HFF-Myc (cell line): ENCODE data around the gene GAS2L3.

Source experiments
- DNase-seq: peaks from one replicate; pipeline ENCODE4 v3.0.0-alpha.2; 2011; ENCODE audit warnings: low read depth; ENCODE audit errors: extremely low read depth
- H3K4me3 ChIP-seq: replicated peaks from 2 replicates; pipeline ENCODE4 v1.5.1; 2011; ENCODE audit warnings: low read depth, mild to moderate bottlenecking, control low read depth, low read length
- TF ChIP-seq, protein P1 (sequence below): IDR thresholded peaks from 2 replicates; pipeline ENCODE4 v1.5.1; 2012; ENCODE audit warnings: mild to moderate bottlenecking, low read depth, low read length, control low read depth; ENCODE audit errors: missing control alignments

The GAS2L3 gene

DNA sequence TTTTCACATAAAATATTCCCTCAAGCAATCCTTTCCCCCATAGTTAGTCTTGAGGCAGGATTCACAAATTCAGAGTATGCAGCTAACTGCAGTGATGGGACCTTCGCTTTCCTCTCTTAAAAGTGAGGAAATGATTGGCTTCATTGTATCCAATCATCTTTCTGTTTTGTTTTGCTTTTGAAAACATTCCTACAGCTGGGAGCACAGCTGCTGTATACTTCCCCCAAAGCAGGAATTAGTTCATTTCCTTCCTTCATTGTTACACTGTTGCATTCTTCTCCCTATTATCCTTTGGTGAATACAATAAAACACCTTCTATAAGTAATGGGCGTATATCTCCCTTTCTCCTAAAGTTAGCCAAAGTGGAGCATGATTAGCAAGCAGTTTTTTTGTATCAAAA is 9.4 kb upstream of the GAS2L3 start:
- no peak for DNase-seq
- H3K4me3 ChIP-seq, result no peak overlapping the region
- TF ChIP-seq, protein P1, sequence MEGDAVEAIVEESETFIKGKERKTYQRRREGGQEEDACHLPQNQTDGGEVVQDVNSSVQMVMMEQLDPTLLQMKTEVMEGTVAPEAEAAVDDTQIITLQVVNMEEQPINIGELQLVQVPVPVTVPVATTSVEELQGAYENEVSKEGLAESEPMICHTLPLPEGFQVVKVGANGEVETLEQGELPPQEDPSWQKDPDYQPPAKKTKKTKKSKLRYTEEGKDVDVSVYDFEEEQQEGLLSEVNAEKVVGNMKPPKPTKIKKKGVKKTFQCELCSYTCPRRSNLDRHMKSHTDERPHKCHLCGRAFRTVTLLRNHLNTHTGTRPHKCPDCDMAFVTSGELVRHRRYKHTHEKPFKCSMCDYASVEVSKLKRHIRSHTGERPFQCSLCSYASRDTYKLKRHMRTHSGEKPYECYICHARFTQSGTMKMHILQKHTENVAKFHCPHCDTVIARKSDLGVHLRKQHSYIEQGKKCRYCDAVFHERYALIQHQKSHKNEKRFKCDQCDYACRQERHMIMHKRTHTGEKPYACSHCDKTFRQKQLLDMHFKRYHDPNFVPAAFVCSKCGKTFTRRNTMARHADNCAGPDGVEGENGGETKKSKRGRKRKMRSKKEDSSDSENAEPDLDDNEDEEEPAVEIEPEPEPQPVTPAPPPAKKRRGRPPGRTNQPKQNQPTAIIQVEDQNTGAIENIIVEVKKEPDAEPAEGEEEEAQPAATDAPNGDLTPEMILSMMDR, result no peak

DNA sequence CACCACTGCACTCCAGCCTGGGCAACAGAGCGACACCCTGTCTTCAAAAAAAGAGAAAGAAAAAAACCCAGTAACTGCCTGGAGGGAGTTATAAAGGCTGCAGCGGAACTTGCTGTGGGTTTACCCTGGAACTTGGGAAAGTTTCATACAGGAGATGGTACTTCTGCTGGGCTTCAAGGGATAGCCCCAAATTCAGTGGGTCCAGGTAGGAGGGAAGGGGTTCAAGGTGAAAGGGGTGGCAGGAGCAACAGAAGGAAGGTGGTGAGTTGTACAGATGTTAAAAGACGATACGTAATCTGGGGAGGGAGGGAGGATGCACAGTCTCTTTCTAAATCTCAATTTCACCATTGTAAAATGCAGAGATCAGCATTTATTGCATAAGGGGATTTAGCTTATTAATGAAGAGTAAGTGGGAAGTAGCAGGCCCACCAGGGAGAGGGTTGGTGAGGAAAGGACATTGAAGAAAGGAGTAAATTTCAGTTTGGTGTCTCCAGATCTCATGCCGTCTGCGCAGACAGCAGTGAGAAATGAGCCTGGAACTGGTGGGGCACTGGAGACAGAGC is 8.5 kb upstream of the GAS2L3 start:
- H3K4me3 ChIP-seq, result no peak overlapping the region
- no peak for DNase-seq
- TF ChIP-seq, protein P1, result no peak

DNA sequence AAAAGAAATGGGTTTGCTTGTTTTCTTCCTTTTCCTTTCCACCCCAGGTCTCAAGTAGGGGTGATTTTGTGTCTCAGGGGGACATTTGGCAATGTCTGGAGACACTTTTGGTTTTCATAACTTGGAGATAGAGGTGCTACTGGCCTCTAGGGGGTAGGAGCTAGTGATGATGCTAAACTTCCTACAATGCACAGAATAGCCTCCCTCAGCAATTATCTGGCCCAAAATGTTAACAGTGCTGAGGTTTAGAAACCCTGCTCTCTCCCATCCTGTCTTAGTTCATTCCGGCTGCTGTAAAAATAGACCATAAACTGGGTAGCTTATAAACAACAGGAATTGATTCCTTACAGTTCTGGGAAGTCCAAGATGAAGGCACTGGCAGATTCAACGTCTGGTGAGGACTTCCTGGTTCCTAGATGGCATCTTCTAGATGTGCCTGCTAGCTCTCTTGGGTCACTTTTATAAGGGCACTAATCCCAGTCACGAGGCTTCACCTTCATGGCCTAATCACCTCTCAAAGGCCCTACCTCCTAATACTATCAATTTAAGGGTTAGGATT is 7.4 kb upstream of the GAS2L3 start:
- DNase-seq, result no peak
- no peak overlapping the region for H3K4me3 ChIP-seq
- TF ChIP-seq, protein P1, result no peak

DNA sequence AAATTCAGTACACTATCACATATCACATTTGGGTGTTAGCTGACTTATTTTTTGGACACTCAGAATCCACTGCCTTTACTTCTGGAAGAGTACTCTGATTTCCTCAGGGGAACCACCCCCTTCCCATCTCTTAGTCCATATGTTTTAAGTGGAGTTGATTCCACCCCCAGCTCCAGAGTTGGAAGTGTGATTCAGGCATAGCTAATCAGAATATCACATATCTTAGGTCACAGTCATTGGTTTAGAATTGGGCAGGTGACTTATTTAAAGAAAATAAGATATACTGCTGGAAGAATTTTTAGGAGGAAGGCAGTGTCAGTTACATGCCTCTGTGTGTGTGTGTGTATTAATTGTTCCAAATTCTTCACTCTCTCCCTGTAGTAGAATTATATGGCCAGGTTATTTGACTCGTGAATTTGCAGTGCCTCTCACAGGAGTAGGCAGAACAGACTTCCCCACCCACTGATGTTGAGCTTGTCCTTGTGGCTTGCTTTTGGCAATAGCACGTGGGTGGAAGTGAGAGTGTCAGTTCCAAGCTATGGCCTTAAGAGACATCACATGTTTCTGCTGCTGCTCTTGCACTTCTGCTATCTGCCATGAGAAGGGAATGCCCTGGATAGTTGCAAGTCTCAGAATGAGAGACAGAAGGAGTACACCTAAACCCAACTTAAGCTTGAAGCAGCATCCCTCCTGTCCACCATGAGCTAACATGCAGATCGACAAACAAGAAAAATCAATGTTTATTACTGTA is 6.4 kb upstream of the GAS2L3 start:
- H3K4me3 ChIP-seq, result no peak overlapping the region
- TF ChIP-seq, protein P1, result no peak
- DNase-seq, result no peak

DNA sequence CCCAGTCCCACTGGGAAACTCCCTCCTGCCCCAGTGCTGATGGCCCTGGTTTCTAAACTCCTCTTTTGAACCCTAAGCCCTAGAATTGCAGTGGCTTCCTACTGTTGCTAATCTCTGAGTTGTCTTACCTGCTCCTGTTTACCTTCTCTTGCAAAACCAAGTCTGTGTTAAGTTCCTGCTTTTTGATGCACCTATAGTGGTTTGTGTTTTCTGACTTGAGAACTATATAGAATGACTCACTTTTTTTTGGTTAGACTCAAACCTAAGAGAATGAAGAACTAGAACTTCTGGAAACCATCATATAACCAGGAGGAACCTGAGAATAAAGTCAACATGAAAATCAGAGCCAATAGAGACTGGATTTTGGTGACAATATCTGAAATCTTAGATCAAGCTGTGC is 5.5 kb upstream of the GAS2L3 start:
- H3K4me3 ChIP-seq, result no peak overlapping the region
- TF ChIP-seq, protein P1, result no peak
- no peak for DNase-seq

DNA sequence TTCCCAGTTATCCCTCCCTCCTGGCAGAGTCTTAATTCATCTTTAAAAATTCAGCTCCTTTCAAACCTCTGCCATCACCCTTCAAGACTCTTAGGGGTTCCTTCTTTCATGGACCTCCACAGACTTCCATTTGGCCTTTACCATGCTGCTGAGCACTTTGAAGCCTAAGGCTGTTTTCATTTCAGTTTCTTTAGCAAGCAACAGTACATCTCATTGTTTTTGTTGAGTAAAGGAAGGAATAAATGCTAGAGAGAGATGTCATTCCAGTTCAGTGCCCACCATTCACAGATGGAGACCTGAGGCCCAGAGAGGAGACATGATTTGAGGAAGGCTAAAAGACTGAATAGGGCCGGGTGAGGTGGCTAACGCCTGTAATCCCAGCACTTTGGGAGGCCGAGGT is 1.3 kb upstream of the GAS2L3 start:
- no peak overlapping the region for H3K4me3 ChIP-seq
- TF ChIP-seq, protein P1, result no peak
- no peak for DNase-seq
